Prostate gland (tissue), 2 donors: ENCODE measurements around the gene INSM2. TPM values are rescaled to one million over a fixed set of nuclear protein-coding genes. Genes with fewer than 3 reads are reported as not detected.

Source experiments
- DNase-seq: peaks from one replicate; pipeline ENCODE4 v3.0.0-alpha.2; 2019; ENCODE audit warnings: low spot score
- H3K27ac ChIP-seq, 2 donors: fragments of 200-600 bp; sonication (generic); 2 replicates each; pipeline ENCODE4 v1.5.1; 2017 to 2019
- H3K27me3 ChIP-seq: fragments of 200-600 bp; sonication (generic); replicated peaks from 2 replicates; pipeline ENCODE4 v1.5.1; 2019; ENCODE audit not compliant: insufficient read depth
- H3K36me3 ChIP-seq, 2 donors: fragments of 200-600 bp; sonication (generic); 1 replicate in 1 of 2; 2 replicates in 1 of 2; pipeline versions ENCODE4 v1.5.1 to v1.8.1; 2017 to 2019
- H3K4me1 ChIP-seq: fragments of 200-600 bp; sonication (generic); replicated peaks from 2 replicates; pipeline ENCODE4 v1.5.1; 2019
- H3K4me3 ChIP-seq, 2 donors: fragments of 200-600 bp; sonication (generic); 2 replicates each; pipeline ENCODE4 v1.5.1; 2017 to 2019
- H3K9me3 ChIP-seq: fragments of 200-600 bp; sonication (generic); 2 replicates; pipeline ENCODE4 v1.5.1; 2017
- CTCF ChIP-seq, 4 experiments: fragments of 200-600 bp in 2 of 4; fragments of 450-650 bp in 2 of 4; sonication (generic) in 2 of 4; IDR thresholded peaks; 1 replicate in 3 of 4; 2 replicates in 1 of 4; pipeline ENCODE4 v1.5.1; 2016 to 2019; ENCODE audit warnings: antibody characterized with exemption in 4 of 4, mild to moderate bottlenecking in 2 of 4, moderate library complexity in 2 of 4
- POLR2A ChIP-seq: fragments of 450-650 bp; IDR thresholded peaks from one replicate; pipeline ENCODE4 v1.6.1; 2016; ENCODE audit warnings: antibody characterized with exemption, mild to moderate bottlenecking
- POLR2AphosphoS5 ChIP-seq: sonication (generic); formaldehyde crosslinking; IDR thresholded peaks from one replicate; pipeline ENCODE4 v1.6.1; 2017; ENCODE audit warnings: antibody characterized with exemption
- WGBS: methylation state at CpG from one replicate; pipeline ENCODE4 v1.1.5; 2018; 5-methylcytosine and 5-hydroxymethylcytosine counted together
- intact Hi-C: fragments of 100-400 bp; cut with DNase I; formaldehyde crosslinking; loops from one replicate; pipeline ENCODE4 v1.14.2; 2022
- total RNA-seq, 2 donors: library from RNA; depleted of rRNA; stranded (reverse); fragments of >200 nt; gene quantifications; one replicate each; pipeline ENCODE4 v1.1.0, GENCODE V29; 2016

INSM2 gene
- total RNA-seq, 2 donors from 2014 or later: 1.2 TPM; not detected in 1

DNA sequence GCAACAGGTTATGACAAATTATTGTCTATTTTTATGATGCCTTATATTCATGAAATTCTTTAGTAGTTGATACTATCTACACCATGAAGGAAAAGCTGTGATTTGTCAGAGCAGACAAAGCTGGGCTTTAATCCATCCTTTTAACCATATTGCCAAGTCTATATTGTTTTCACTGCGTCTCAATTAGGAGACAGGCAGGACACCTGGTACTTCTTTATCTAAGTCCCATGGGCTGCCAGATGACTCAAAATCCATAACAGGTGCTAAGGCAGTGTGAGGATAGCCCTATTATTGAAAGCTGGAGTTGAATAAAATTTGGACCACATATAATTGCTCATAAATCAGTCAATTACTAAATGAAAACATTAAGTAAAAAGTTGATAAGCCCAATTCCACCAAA, 22.6 kb downstream of the INSM2 start:
- H3K27ac ChIP-seq: no peak overlapping the region
- no peaks in the 10 kb centered on the region for H3K27me3 ChIP-seq
- H3K4me3 ChIP-seq: no peak overlapping the region
- H3K36me3 ChIP-seq: no peaks in the 10 kb centered on the region
- no peaks in the 10 kb centered on the region for H3K9me3 ChIP-seq
- DNase-seq: no peak
- no peaks in the 10 kb centered on the region for H3K4me1 ChIP-seq
- intact Hi-C loops: no loop called here
- 28% methylated on average over 1 of the region's 1 CpG for WGBS
- TF ChIP-seq POLR2AphosphoS5 (no peak), CTCF (IDR thresholded peaks at IDR 0.05) (no peak), POLR2A (no peak)

DNA sequence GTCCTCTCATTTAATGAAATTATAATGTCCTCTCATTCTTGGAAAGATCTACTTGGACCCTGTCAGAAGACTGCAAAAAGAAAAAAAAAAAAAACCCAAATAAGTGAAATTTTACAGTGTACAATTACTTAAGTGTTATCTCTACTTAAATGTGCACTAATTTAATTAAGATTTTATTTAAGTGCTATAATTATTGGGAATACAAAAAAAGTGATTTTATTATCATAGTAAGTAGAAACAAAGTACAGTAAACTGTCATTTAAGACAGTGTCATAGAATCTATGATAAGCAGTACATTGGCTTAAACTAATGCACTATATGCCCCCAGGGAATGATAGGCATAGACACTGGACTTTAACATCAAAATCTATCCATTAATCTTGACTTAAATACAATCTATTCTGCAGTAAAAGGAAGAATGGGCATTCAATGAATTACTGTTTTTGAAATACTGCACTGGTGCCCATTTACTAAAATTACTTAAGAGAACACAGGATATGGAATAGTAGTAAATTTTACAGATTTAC, 23.3 kb downstream of the INSM2 start:
- Histone ChIP-seq H3K27me3 (no peaks in the 10 kb centered on the region), H3K36me3 (no peaks in the 10 kb centered on the region), H3K4me1 (no peaks in the 10 kb centered on the region), H3K9me3 (no peaks in the 10 kb centered on the region), H3K27ac (no peak overlapping the region), H3K4me3 (no peak overlapping the region)
- no peak for DNase-seq
- TF ChIP-seq CTCF (IDR thresholded peaks at IDR 0.05) (no peak), POLR2AphosphoS5 (no peak), POLR2A (no peak)
- intact Hi-C loops: no loop called here

DNA sequence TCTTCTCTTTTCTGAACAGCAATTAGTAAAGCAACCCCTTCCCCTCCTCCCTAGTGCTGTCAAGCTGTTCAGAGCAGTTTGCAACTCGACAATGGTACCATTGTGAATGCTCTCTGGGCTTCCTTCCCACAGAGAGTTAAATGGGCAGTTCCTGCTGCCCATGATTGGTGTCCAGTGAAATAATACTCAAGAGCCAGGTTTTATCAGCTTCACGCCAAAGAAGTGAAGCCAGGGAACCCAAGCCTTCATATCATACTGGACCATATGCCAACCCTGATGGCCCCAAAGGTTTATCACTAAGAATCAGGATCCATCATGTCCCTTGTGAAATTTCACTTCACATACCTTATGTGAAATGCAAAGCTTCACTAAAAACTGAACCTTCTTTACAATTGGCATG, 24.7 kb downstream of the INSM2 start:
- Histone ChIP-seq H3K4me1 (no peaks in the 10 kb centered on the region), H3K27me3 (no peaks in the 10 kb centered on the region), H3K36me3 (no peaks in the 10 kb centered on the region), H3K27ac (no peak overlapping the region), H3K9me3 (no peaks in the 10 kb centered on the region), H3K4me3 (no peak overlapping the region)
- no peak for TF ChIP-seq POLR2AphosphoS5
- TF ChIP-seq POLR2A: no peak
- TF ChIP-seq CTCF (IDR thresholded peaks at IDR 0.05): no peak
- no peak for DNase-seq
- WGBS: 61% methylated on average over 2 of the region's 2 CpGs
- intact Hi-C loops: no loop called here

DNA sequence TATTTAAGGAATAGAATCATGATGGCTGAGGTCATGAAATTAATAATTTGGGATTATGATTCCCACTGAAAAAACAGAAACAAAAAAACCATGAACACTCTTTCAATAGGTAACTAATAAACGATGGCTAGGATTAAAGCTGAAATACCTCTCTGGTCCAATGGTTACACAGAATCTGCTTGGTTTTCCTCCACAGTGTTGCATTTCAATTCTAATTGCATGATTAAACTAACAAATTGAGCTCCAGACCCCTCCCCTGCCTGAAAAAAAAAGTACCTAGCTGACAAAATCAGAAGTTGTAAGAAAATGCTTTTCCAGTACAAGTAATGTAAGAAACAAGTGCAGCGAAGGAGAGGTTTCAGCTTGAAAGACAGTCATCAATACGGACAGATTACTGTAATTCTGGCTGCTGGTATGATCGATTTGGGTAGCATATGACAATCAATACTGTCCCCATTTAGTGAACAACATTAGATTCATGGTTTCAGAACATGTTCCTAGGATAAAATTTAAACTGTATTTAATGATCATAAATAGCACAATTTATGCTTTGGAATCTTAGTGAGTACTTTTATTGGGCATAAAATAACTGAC, 32.0 kb downstream of the INSM2 start:
- H3K27ac ChIP-seq: no peak overlapping the region
- DNase-seq: no peak
- TF ChIP-seq POLR2A (no peak), POLR2AphosphoS5 (no peak), CTCF (IDR thresholded peaks at IDR 0.05) (no peak)
- WGBS: 94% methylated on average over 4 of the region's 4 CpGs
- H3K27me3 ChIP-seq: no peaks in the 10 kb centered on the region
- intact Hi-C loops: no loop called here
- no peak overlapping the region for H3K4me3 ChIP-seq
- no peaks in the 10 kb centered on the region for H3K36me3 ChIP-seq
- H3K4me1 ChIP-seq: no peaks in the 10 kb centered on the region
- H3K9me3 ChIP-seq: no peaks in the 10 kb centered on the region

GRCh38 chr14:35571598-35571997, 37.6 kb downstream of the INSM2 start:
- no peak for TF ChIP-seq POLR2A
- TF ChIP-seq CTCF (IDR thresholded peaks at IDR 0.05): no peak
- TF ChIP-seq POLR2AphosphoS5: no peak
- WGBS: over 99% methylated on average over 8 of the region's 8 CpGs
- no peaks in the 10 kb centered on the region for H3K4me1 ChIP-seq
- H3K27ac ChIP-seq: no peak overlapping the region
- H3K4me3 ChIP-seq: no peak overlapping the region
- no peaks in the 10 kb centered on the region for H3K36me3 ChIP-seq
- intact Hi-C loops: no loop called here
- no peak for DNase-seq
- no peaks in the 10 kb centered on the region for H3K27me3 ChIP-seq
- H3K9me3 ChIP-seq: no peaks in the 10 kb centered on the region
